ENCODE data around the gene ATAD3C. TPM values are rescaled to one million over a fixed set of nuclear protein-coding genes. Genes with fewer than 3 reads are reported as not detected.
"Not testable (repeated sequence)": the region's sequence is repeated elsewhere in the genome, so short reads cannot be mapped to it uniquely, and the experiment has no call there.

The ATAD3C gene
- total RNA-seq, 1 donor from 2014 or later, result not detected

- H3K4me3 ChIP-seq, result peak overlapping the region in 1 of 2 donors; percentile 6
- no peaks in the 10 kb centered on the region for H3K36me3 ChIP-seq
Observed at GRCh38 chr1:1462318-1462966, 13.0 kb downstream of the ATAD3C start.

GRCh38 chr1:1463312-1463711, 13.8 kb downstream of the ATAD3C start:
- no peak for DNase-seq (ENCODE audit: extremely low spot score in 2 of 2)
- Histone ChIP-seq H3K36me3 (no peaks in the 10 kb centered on the region), H3K4me1 (no peaks in the 10 kb centered on the region), H3K4me3 (no peak overlapping the region), H3K27ac (no peak overlapping the region), H3K27me3 (no peaks in the 10 kb centered on the region), H3K9me3 (no peaks in the 10 kb centered on the region)
- intact Hi-C loops (cut with DNase I), result no loop called here
- TF ChIP-seq POLR2AphosphoS5 (IDR thresholded peaks at IDR 0.05; ENCODE audit: insufficient read depth in 1 of 2, low read depth in 1 of 2) (no peak), CTCF (IDR thresholded peaks at IDR 0.05) (no peak), POLR2A (IDR thresholded peaks at IDR 0.05) (no peak)

More at GRCh38 chr1:1462318-1462966, 13.0 kb downstream of the ATAD3C start:
- no peaks in the 10 kb centered on the region for H3K9me3 ChIP-seq
- H3K27me3 ChIP-seq, result no peaks in the 10 kb centered on the region
- DNase-seq (ENCODE audit: extremely low spot score in 2 of 2), result no peak
- H3K27ac ChIP-seq, result no peak overlapping the region
- no peak for TF ChIP-seq POLR2A (IDR thresholded peaks at IDR 0.05)
- intact Hi-C loops (cut with DNase I), result no loop called here
- no peaks in the 10 kb centered on the region for H3K4me1 ChIP-seq

- H3K27me3 ChIP-seq; H3K36me3 ChIP-seq; H3K27ac ChIP-seq; H3K4me3 ChIP-seq; H3K9me3 ChIP-seq; intact Hi-C loops (cut with DNase I); DNase-seq (ENCODE audit: extremely low spot score in 2 of 2): not testable (repeated sequence)
- H3K4me1 ChIP-seq, result peaks cover 20% of the 10 kb centered on the region
Observed at GRCh38 chr1:1468196-1468985, 18.9 kb downstream of the ATAD3C start.

GRCh38 chr1:1470626-1471388, 21.3 kb downstream of the ATAD3C start:
- Histone ChIP-seq H3K4me3 (peak overlapping the region; percentile 63 to 71), H3K27me3 (no peaks in the 10 kb centered on the region), H3K4me1 (peaks cover 32% of the 10 kb centered on the region), H3K9me3 (no peaks in the 10 kb centered on the region), H3K27ac (peak overlapping the region; percentile 79), H3K36me3 (no peaks in the 10 kb centered on the region)
- TF ChIP-seq CTCF (IDR thresholded peaks at IDR 0.05) (no peak), POLR2A (IDR thresholded peaks at IDR 0.05) (no peak), POLR2AphosphoS5 (IDR thresholded peaks at IDR 0.05; ENCODE audit: insufficient read depth in 1 of 2, low read depth in 1 of 2) (no peak)
- DNase-seq (ENCODE audit: extremely low spot score in 2 of 2), result no peak
- intact Hi-C loops (cut with DNase I), result no loop called here

- H3K27me3 ChIP-seq, result no peaks in the 10 kb centered on the region
- H3K27ac ChIP-seq, result peak within 1 kb of the TSS; percentile 79
- peak in 1 of 2 donors; percentile 10 for TF ChIP-seq POLR2A (IDR thresholded peaks at IDR 0.05)
- peak; percentile 85 to 96 for TF ChIP-seq POLR2AphosphoS5 (IDR thresholded peaks at IDR 0.05; ENCODE audit: insufficient read depth in 1 of 2, low read depth in 1 of 2)
- no peak for TF ChIP-seq CTCF (IDR thresholded peaks at IDR 0.05)
- no peaks in the 10 kb centered on the region for H3K36me3 ChIP-seq
- intact Hi-C loops (cut with DNase I), result no loop called here
- DNase-seq (ENCODE audit: extremely low spot score in 2 of 2), result peak in 1 of 2 donors; percentile 89
- H3K4me3 ChIP-seq, result peak within 1 kb of the TSS; percentile 63 to 71
- no peaks in the 10 kb centered on the region for H3K9me3 ChIP-seq
- peaks cover 32% of the 10 kb centered on the region for H3K4me1 ChIP-seq
Observed at GRCh38 chr1:1471389-1472052, 22.0 kb downstream of the ATAD3C start, which contains the start of gene ATAD3B. ATAD3B (plus strand) TSS chr1:1471765; CDS start chr1:1471885, 120 bp downstream.

- H3K4me1 ChIP-seq, result peaks cover 32% of the 10 kb centered on the region
- H3K27me3 ChIP-seq; H3K27ac ChIP-seq; H3K9me3 ChIP-seq; DNase-seq (ENCODE audit: extremely low spot score in 2 of 2); H3K36me3 ChIP-seq; intact Hi-C loops (cut with DNase I): not testable (repeated sequence)
- peak overlapping the region; percentile 63 to 71 for H3K4me3 ChIP-seq
Observed at GRCh38 chr1:1472053-1472876, 22.8 kb downstream of the ATAD3C start.

- peaks cover 7 to 21% of the 10 kb centered on the region in 2 donors for H3K36me3 ChIP-seq
- H3K27me3 ChIP-seq; intact Hi-C loops (cut with DNase I); H3K4me3 ChIP-seq; H3K27ac ChIP-seq; DNase-seq (ENCODE audit: extremely low spot score in 2 of 2); H3K9me3 ChIP-seq: not testable (repeated sequence)
- H3K4me1 ChIP-seq, result peaks cover 24% of the 10 kb centered on the region
Observed at GRCh38 chr1:1476011-1476410, 26.5 kb downstream of the ATAD3C start.

Data from vagina (tissue), 2 donors.